Gastrocnemius medialis (tissue), 4 donors: ENCODE results near the gene ZNF646.

Experiments used
- POLR2A ChIP-seq, 2 donors: fragments of 450-650 bp; IDR thresholded peaks; one replicate each; pipeline ENCODE4 v1.6.1; 2017; ENCODE audit warnings: antibody characterized with exemption in 2 of 2, mild to moderate bottlenecking in 2 of 2, moderate library complexity in 2 of 2
- TF ChIP-seq, protein P1 (sequence below), 5 experiments: fragments of 450-650 bp in 3 of 5; fragments of 200-600 bp in 2 of 5; sonication (generic) in 2 of 5; IDR thresholded peaks in 4 of 5; conservative IDR thresholded peaks in 1 of 5; 1 replicate in 4 of 5; 2 replicates in 1 of 5; pipeline ENCODE4 v1.5.1; 2016 to 2019; ENCODE audit warnings: antibody characterized with exemption in 5 of 5, mild to moderate bottlenecking in 3 of 5, moderate library complexity in 3 of 5

DNA sequence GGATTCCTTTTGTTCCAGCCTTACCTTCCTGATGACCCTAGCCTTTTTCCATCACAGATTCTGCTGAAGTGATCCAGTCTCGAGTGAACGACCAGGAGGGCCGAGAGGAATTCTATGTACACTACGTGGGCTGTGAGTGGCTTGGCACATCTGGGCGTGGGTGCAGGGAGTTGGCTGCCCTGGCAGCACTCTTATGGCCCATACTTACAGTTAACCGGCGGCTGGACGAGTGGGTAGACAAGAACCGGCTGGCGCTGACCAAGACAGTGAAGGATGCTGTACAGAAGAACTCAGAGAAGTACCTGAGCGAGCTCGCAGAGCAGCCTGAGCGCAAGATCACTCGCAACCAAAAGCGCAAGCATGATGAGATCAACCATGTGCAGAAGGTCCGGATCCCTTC lies 45.9 kb downstream of the ZNF646 start:
- no peak for TF ChIP-seq POLR2A (IDR thresholded peaks at IDR 0.05)
- TF ChIP-seq, protein P1, sequence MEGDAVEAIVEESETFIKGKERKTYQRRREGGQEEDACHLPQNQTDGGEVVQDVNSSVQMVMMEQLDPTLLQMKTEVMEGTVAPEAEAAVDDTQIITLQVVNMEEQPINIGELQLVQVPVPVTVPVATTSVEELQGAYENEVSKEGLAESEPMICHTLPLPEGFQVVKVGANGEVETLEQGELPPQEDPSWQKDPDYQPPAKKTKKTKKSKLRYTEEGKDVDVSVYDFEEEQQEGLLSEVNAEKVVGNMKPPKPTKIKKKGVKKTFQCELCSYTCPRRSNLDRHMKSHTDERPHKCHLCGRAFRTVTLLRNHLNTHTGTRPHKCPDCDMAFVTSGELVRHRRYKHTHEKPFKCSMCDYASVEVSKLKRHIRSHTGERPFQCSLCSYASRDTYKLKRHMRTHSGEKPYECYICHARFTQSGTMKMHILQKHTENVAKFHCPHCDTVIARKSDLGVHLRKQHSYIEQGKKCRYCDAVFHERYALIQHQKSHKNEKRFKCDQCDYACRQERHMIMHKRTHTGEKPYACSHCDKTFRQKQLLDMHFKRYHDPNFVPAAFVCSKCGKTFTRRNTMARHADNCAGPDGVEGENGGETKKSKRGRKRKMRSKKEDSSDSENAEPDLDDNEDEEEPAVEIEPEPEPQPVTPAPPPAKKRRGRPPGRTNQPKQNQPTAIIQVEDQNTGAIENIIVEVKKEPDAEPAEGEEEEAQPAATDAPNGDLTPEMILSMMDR (IDR thresholded peaks at IDR 0.05 in 4 of 5, conservative IDR thresholded peaks at IDR 0.05 in 1 of 5) = no peak
